KMS-11 (cell line): ENCODE data around the gene PDE10A.
"Not testable (repeated sequence)": the region's sequence is repeated elsewhere in the genome, so short reads cannot be mapped to it uniquely, and the experiment has no call there.

Experiments used
- H2AFZ ChIP-seq: fragments of 200-600 bp; sonication (generic); 2 replicates; pipeline ENCODE4 v1.6.1; 2016; ENCODE audit warnings: antibody characterized with exemption, mixed run types, low read depth
- H3K27ac ChIP-seq: fragments of 200-600 bp; sonication (generic); 2 replicates; pipeline ENCODE4 v1.6.1; 2016; ENCODE audit warnings: mild to moderate bottlenecking, mixed run types
- H3K27me3 ChIP-seq: fragments of 200-600 bp; sonication (generic); 2 replicates; pipeline ENCODE4 v1.6.1; 2017; ENCODE audit warnings: mild to moderate bottlenecking, low read depth, mixed run types, moderate library complexity; ENCODE audit not compliant: insufficient read depth
- H3K36me3 ChIP-seq: fragments of 200-600 bp; sonication (generic); 2 replicates; pipeline ENCODE4 v1.6.1; 2017; ENCODE audit warnings: mild to moderate bottlenecking, mixed run types; ENCODE audit not compliant: insufficient read depth
- H3K4me1 ChIP-seq: fragments of 200-600 bp; sonication (generic); 2 replicates; pipeline ENCODE4 v1.6.1; 2016; ENCODE audit warnings: mild to moderate bottlenecking, low read depth, mixed run types; ENCODE audit not compliant: poor library complexity, severe bottlenecking
- H3K4me2 ChIP-seq: fragments of 200-600 bp; sonication (generic); 2 replicates; pipeline ENCODE4 v1.7.0; 2016; ENCODE audit warnings: mild to moderate bottlenecking, mixed run types
- H3K4me3 ChIP-seq: fragments of 200-600 bp; sonication (generic); IDR thresholded peaks from 2 replicates; pipeline ENCODE4 v1.6.1; 2017; ENCODE audit warnings: low read depth, low read length, mixed read lengths; ENCODE audit not compliant: insufficient read depth
- H3K79me2 ChIP-seq: fragments of 200-600 bp; sonication (generic); 2 replicates; pipeline ENCODE4 v1.6.1; 2016; ENCODE audit warnings: low read depth, mixed run types; ENCODE audit not compliant: insufficient read depth
- H3K9ac ChIP-seq: fragments of 200-600 bp; sonication (generic); 2 replicates; pipeline ENCODE4 v1.6.1; 2016; ENCODE audit warnings: mild to moderate bottlenecking, mixed run types
- H4K20me1 ChIP-seq: fragments of 200-600 bp; sonication (generic); 2 replicates; pipeline ENCODE4 v1.6.1; 2016; ENCODE audit warnings: mild to moderate bottlenecking, mixed run types; ENCODE audit not compliant: insufficient read depth
- TF ChIP-seq, protein P1 (sequence below): fragments of 200-600 bp; sonication (generic); conservative IDR thresholded peaks from 2 replicates; pipeline ENCODE4 v1.6.1; 2017; ENCODE audit warnings: low read depth, mild to moderate bottlenecking, antibody characterized with exemption, low read length, moderate library complexity, mixed read lengths

The PDE10A gene

DNA sequence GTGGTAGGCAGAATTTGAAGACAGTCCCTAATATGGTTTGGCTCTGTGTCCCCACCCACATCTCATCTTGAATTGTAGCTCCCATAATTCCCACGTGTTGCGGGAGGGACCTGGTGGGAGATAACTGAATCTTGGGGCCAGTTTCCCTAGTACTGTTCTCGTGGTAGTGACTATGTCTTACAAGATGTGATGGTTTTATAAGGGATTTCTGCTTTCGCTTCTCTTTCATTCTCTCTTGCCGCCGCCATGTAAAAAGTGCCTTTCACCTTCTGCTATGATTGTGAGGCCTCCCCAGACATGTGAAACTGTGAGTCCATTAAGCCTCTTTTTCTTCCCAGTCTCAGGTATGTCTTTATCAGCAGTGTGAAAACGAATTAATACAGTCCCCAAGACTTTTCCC is 103.4 kb downstream of the PDE10A start:
- H4K20me1 ChIP-seq: no peaks in the 10 kb centered on the region
- H3K4me1 ChIP-seq: no peaks in the 10 kb centered on the region
- no peaks in the 10 kb centered on the region for H3K79me2 ChIP-seq
- H3K27ac ChIP-seq: no peak overlapping the region
- H3K4me2 ChIP-seq: no peak overlapping the region
- H3K4me3 ChIP-seq: no peak overlapping the region
- TF ChIP-seq, protein P1, sequence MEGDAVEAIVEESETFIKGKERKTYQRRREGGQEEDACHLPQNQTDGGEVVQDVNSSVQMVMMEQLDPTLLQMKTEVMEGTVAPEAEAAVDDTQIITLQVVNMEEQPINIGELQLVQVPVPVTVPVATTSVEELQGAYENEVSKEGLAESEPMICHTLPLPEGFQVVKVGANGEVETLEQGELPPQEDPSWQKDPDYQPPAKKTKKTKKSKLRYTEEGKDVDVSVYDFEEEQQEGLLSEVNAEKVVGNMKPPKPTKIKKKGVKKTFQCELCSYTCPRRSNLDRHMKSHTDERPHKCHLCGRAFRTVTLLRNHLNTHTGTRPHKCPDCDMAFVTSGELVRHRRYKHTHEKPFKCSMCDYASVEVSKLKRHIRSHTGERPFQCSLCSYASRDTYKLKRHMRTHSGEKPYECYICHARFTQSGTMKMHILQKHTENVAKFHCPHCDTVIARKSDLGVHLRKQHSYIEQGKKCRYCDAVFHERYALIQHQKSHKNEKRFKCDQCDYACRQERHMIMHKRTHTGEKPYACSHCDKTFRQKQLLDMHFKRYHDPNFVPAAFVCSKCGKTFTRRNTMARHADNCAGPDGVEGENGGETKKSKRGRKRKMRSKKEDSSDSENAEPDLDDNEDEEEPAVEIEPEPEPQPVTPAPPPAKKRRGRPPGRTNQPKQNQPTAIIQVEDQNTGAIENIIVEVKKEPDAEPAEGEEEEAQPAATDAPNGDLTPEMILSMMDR: no peak
- H2AFZ ChIP-seq: no peak overlapping the region
- no peaks in the 10 kb centered on the region for H3K27me3 ChIP-seq
- H3K9ac ChIP-seq: no peak overlapping the region
- H3K36me3 ChIP-seq: no peaks in the 10 kb centered on the region

DNA sequence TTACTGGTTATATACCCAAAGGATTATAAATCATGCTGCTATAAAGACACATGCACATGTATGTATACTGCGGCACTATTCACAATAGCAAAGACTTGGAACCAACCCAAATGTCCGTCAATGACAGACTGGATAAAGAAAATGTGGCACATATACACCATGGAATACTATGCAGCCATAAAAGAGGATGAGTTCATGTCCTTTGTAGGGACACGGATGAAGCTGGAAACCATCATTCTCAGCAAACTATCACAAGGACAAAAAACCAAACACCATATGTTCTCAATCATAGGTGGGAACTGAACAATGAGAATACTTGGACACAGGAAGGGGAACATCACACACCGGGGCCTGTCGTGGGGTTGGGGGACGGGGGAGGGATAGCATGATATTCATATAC is 104.9 kb downstream of the PDE10A start:
- not testable (repeated sequence) for H3K36me3 ChIP-seq, H3K79me2 ChIP-seq, H3K27ac ChIP-seq, H3K4me2 ChIP-seq, H3K4me3 ChIP-seq, H3K9ac ChIP-seq, H3K4me1 ChIP-seq, H2AFZ ChIP-seq, H3K27me3 ChIP-seq, H4K20me1 ChIP-seq

DNA sequence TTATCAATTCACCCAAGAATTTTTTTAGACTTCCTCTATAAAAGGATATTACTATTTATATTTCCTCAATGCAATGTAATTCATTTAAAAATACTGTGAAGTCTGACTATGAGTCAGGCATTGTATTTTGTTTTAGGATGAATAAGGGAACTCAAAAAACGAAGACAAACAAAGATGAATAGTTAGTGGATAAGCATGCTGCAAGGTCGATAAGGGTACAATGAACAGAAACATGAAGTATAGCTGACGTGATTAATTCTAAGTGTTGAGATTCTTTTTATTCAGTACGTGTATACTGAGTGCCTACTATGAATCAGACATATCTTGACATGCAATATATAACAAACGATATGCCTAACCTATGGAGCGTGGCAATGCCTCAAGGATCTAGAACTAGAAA is 105.4 kb downstream of the PDE10A start:
- TF ChIP-seq, protein P1: no peak
- no peaks in the 10 kb centered on the region for H3K36me3 ChIP-seq
- H3K27ac ChIP-seq: no peak overlapping the region
- no peaks in the 10 kb centered on the region for H3K79me2 ChIP-seq
- no peaks in the 10 kb centered on the region for H3K4me1 ChIP-seq
- H2AFZ ChIP-seq: no peak overlapping the region
- H3K4me2 ChIP-seq: no peak overlapping the region
- H3K9ac ChIP-seq: no peak overlapping the region
- no peak overlapping the region for H3K4me3 ChIP-seq
- H4K20me1 ChIP-seq: no peaks in the 10 kb centered on the region
- no peaks in the 10 kb centered on the region for H3K27me3 ChIP-seq

- H3K4me3 ChIP-seq: no peak overlapping the region
- no peaks in the 10 kb centered on the region for H3K4me1 ChIP-seq
- TF ChIP-seq, protein P1: no peak
- H3K79me2 ChIP-seq: no peaks in the 10 kb centered on the region
- no peak overlapping the region for H3K27ac ChIP-seq
- no peak overlapping the region for H2AFZ ChIP-seq
- H4K20me1 ChIP-seq: no peaks in the 10 kb centered on the region
- no peak overlapping the region for H3K4me2 ChIP-seq
- no peaks in the 10 kb centered on the region for H3K27me3 ChIP-seq
- no peak overlapping the region for H3K9ac ChIP-seq
- H3K36me3 ChIP-seq: no peaks in the 10 kb centered on the region
These were observed 106.8 kb downstream of the PDE10A start for GRCh38 chr6:165556116-165556843.

GRCh38 chr6:165554644-165555043 is 108.4 kb downstream of the PDE10A start:
- H3K27ac ChIP-seq, H3K9ac ChIP-seq, H2AFZ ChIP-seq, H3K4me1 ChIP-seq, H3K36me3 ChIP-seq, H3K4me2 ChIP-seq, H3K79me2 ChIP-seq, H3K27me3 ChIP-seq, H4K20me1 ChIP-seq, H3K4me3 ChIP-seq: not testable (repeated sequence)
